ENCODE measurements around the gene AP1S2.

The AP1S2 gene

DNA sequence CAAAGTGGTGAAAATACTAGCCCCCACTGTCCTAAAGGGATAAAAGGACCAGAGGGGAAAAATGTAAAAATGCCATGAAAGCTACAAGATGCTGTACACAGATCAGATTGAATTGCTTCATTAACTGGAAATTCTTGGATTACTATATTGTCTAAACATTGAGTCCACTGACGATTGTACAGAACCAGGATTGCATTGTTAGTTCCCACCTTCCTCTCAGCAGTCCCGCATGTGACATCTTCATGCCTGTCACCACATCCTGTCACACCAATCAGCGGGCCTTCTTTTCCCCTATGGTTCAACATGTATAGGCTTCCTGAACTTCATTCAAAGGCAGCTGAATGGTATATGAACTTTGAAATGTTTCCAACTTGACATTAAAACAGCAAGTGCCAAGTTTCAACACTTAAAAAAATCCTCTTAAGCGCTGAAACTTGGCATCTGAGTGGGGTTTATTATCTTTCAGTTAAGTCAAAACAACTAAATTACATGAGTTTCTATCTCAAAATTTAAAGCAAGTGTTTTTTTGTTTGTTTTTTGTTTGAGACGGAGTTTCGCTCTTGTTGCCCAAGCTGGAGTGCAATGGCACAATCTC is 39.7 kb downstream of the AP1S2 start:
- DNase-seq (ENCODE audit: insufficient read length, low spot score), result no peak
- no peak for FAIRE-seq

DNA sequence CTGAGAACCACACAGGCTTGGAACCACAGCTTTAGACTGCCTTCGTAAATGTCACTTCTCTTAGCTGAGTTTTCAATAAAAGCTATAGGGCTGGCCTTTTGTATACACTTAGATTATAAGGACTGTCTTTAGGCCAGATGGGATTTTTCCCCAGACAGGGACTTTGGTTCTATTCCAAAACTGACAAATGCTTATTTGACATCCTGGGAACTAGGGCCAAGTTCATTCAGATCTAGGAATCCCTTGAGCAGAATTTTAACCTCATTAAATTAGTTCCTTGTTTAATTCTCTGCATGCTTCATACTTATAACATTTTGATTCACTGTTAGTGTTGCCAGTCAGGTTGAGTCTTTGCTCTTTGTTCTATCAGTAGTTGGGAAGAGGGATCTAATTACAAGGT is 41.2 kb downstream of the AP1S2 start:
- no peak for DNase-seq (ENCODE audit: insufficient read length, low spot score)
- FAIRE-seq, result no peak

DNA sequence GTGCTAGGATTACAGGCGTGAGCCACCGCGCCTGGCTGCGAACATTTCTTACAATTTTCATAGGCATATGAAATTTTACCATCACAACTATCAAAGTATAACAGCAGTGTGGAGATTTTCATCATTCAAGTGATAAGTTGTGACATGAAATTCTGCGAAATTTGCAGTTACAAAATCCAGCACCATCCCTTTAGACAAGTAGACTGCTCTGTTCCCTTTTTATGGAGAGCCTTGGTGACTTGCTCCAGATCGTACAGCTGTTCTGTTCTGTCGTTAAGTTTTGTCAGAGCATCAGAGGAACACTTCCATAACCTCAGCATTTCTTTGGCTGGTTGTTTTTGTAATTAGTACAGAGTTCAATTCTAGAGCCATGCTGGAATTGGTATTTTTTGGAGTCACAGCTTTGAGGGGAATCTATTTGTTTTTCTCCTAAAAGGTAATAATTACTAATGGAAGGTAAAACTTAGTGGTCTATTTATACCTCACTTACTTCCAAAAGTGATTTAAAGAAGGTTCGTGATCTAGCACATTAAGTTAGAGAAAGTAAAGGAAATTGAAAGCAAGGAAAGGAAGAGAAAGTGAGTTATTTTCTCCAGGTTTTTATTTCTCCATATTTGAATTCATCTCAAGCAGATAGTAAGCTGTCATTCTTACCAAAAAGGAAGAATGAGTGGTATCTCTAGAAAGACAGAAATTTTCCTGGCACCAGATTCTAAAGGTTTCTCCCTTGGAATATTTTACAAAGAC is 42.2 kb downstream of the AP1S2 start:
- FAIRE-seq (no peak), DNase-seq (ENCODE audit: insufficient read length, low spot score) (no peak)

DNA sequence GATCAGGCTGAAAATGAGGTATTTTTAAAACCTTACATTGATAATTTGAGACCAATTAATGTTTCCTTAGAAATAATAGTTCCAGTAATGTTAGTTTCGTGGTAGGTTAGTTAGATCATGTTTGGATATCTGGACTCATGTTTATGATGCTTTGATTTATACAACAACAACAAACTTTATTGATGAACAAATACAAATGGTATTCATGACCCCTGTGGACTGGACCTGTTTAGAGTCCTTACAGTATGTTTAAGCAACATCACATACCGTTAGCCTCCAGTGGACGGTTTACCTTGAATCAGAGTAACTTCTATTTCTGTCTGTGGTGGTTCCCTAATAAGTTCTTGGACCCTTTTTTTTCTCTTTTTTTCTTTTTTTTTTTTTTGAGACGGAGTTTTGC is 46.4 kb downstream of the AP1S2 start:
- DNase-seq (ENCODE audit: insufficient read length, low spot score) (no peak), FAIRE-seq (no peak)

DNA sequence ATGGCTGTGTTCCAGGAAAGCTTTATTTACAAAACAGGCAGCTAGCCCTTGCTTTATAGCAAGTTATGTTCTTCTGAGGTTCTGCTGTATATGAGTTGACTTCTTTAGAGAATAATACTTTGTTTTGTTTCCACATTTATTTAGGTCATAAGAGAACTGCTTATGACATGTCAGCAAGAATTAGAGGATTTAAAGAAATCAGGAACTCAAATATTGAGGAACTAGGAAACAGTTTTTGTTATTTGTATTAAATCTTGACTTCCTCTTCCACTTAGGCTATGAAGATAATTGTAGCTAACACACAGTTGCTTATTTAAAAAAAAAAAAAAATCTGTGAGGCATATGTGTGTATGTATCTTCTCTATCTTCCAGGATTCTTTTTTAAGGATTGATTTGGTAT is 50.0 kb downstream of the AP1S2 start:
- FAIRE-seq, result no peak
- no peak for DNase-seq (ENCODE audit: insufficient read length, low spot score)

DNA sequence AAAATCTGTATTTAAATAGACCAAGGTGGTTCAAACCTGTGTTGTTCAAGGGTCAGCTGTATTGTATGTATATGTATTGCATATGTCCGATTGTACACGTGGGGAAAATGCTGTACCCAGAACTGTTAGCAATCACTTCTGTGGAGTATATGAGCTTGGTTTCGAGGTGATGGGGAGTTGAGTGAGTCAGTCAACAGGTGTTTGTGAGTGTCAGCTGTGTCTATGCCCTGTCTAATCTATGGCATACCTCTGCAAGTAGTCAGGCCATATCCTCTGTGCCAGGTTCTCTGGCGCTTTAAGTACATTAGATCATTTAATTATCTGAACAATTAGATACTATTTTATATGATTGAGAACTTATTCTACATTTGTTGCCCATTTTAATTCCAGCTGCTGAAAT is 56.9 kb downstream of the AP1S2 start:
- no peak for FAIRE-seq
- no peak for DNase-seq (ENCODE audit: insufficient read length, low spot score)

GRCh38 chrX:15790769-15791290 is 63.8 kb downstream of the AP1S2 start:
- DNase-seq (ENCODE audit: insufficient read length, low spot score) (no peak), FAIRE-seq (no peak)

GRCh38 chrX:15789979-15790768 is 64.4 kb downstream of the AP1S2 start, which contains the start of gene ZRSR2:
ZRSR2 (plus strand) TSS chrX:15790484; CDS start chrX:15790496, 12 bp downstream.
- DNase-seq (ENCODE audit: insufficient read length, low spot score) (peak; percentile 92), FAIRE-seq (peak; percentile 77)

GRCh38 chrX:15786915-15787314 is 67.7 kb downstream of the AP1S2 start:
- FAIRE-seq, result no peak
- DNase-seq (ENCODE audit: insufficient read length, low spot score), result no peak

GRCh38 chrX:15785176-15785750 is 69.3 kb downstream of the AP1S2 start:
- DNase-seq (ENCODE audit: insufficient read length, low spot score), result no peak
- FAIRE-seq, result no peak

DNA sequence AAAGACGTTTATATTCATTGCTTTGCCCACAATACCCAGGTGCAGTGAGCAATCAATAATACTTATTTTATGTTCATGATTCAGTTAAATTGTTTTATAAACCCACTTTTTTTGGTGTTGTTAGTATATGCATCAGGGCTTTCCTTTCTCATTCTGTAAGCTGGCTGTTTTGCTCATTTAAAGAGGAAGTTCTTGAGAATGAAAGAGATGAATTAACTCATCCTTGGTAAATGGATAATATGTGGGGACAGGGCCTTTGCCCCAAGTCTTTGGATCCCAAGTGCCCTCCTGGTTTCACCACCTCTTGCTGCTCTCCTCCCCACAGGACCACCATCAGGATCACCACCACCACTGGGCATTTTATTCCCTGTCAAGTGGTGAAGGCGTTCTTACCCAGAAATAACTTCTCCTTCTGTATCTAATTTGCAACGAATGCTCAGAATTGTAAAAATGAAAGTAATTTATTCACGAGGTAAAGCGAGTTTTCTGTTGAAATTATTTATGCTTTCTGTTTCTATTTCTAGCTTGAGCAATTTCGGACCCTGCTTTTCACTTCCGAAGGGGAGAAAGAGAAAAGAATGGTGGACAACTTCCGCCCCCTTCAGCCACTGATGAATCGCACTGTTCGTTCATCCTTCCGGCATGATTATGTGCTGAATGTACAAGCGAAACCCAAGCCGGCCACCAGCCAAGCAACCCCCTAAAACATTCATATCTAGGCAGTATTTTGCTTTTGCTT is 72.5 kb downstream of the AP1S2 start:
- no peak for DNase-seq (ENCODE audit: insufficient read length, low spot score)
- no peak for FAIRE-seq
